GM19468 (cell line): ENCODE results near the gene B4GALT3.
A peak's percentile ranks its signal among the peaks of the same experiment; 100 is the strongest.

Experiments
- ATAC-seq: cut with Tn5 transposase; IDR thresholded peaks from one replicate; pipeline ENCODE4 v1.9.1; 2021; ENCODE audit warnings: mild to moderate bottlenecking, moderate library complexity, moderate number of reproducible peaks; ENCODE audit not compliant: unreplicated experiment; ENCODE audit errors: extremely low read depth

Gene B4GALT3

GRCh38 chr1:161133220-161133740 is 44.0 kb downstream of the B4GALT3 start:
- ATAC-seq, result no peak

- peak; percentile 88 for ATAC-seq
Measured at GRCh38 chr1:161132410-161133219, 44.7 kb downstream of the B4GALT3 start, which contains the start of gene DEDD. TSS of gene DEDD (minus strand) at chr1:161132667. CDS start at chr1:161124462, 8,205 bp downstream.

GRCh38 chr1:161131523-161132409 is 45.5 kb downstream of the B4GALT3 start:
- no peak for ATAC-seq

- ATAC-seq, result no peak
Measured at GRCh38 chr1:161130266-161130665, 47.0 kb downstream of the B4GALT3 start.

- ATAC-seq, result no peak
Measured at GRCh38 chr1:161128591-161129420, 48.5 kb downstream of the B4GALT3 start.

GRCh38 chr1:161127649-161128048 is 49.7 kb downstream of the B4GALT3 start:
- no peak for ATAC-seq

GRCh38 chr1:161122967-161123366 is 54.3 kb downstream of the B4GALT3 start:
- no peak for ATAC-seq

- ATAC-seq, result no peak
Measured at GRCh38 chr1:161121834-161122233, 55.5 kb downstream of the B4GALT3 start.
